H9 (cell line): ENCODE measurements around the gene AKT3. TPM values are rescaled to one million over a fixed set of nuclear protein-coding genes. Genes with fewer than 3 reads are reported as not detected.
A peak's percentile ranks its signal among the peaks of the same experiment; 100 is the strongest.

Experiments
- DNase-seq: peaks from one replicate; pipeline ENCODE4 v3.0.0-alpha.2; 2017
- H2AFZ ChIP-seq: one replicate; pipeline ENCODE4 v1.6.1; 2013; ENCODE audit warnings: mild to moderate bottlenecking, low read length, control low read depth, moderate library complexity
- H2AK5ac ChIP-seq: 2 replicates; pipeline ENCODE4 v1.6.1; 2013; ENCODE audit warnings: low read length, control low read depth, mixed read lengths; ENCODE audit not compliant: insufficient read length
- H2BK120ac ChIP-seq: one replicate; pipeline ENCODE4 v1.6.1; 2013; ENCODE audit warnings: low read depth, mild to moderate bottlenecking, low read length, control low read depth, inconsistent platforms; ENCODE audit not compliant: poor library complexity, severe bottlenecking
- H2BK12ac ChIP-seq: 2 replicates; pipeline ENCODE4 v1.6.1; 2013; ENCODE audit warnings: low read length, control low read depth, mixed read lengths, low read depth; ENCODE audit not compliant: insufficient read length
- H2BK15ac ChIP-seq: 2 replicates; pipeline ENCODE4 v1.6.1; 2013; ENCODE audit warnings: low read depth, low read length, control low read depth
- H2BK20ac ChIP-seq: one replicate; pipeline ENCODE4 v1.6.1; 2013; ENCODE audit warnings: low read depth, mild to moderate bottlenecking, low read length, control low read depth, inconsistent platforms; ENCODE audit not compliant: poor library complexity, severe bottlenecking
- H2BK5ac ChIP-seq: 2 replicates; pipeline ENCODE4 v1.6.1; 2013; ENCODE audit warnings: low read length, control low read depth, mixed read lengths; ENCODE audit not compliant: insufficient read length
- H3K14ac ChIP-seq: 2 replicates; pipeline ENCODE4 v1.6.1; 2013; ENCODE audit warnings: low read length, control low read depth; ENCODE audit not compliant: insufficient read depth
- H3K18ac ChIP-seq: 2 replicates; pipeline ENCODE4 v1.6.1; 2013; ENCODE audit warnings: low read depth, mild to moderate bottlenecking, mixed read lengths, low read length, control low read depth; ENCODE audit not compliant: insufficient read length
- H3K23ac ChIP-seq: 2 replicates; pipeline ENCODE4 v1.6.1; 2013; ENCODE audit warnings: low read length, control low read depth, mixed read lengths, low read depth; ENCODE audit not compliant: insufficient read length
- H3K23me2 ChIP-seq: 2 replicates; pipeline ENCODE4 v1.6.1; 2013; ENCODE audit warnings: low read depth, mild to moderate bottlenecking, mixed read lengths, low read length, control low read depth; ENCODE audit not compliant: insufficient read length, poor library complexity, severe bottlenecking
- H3K27ac ChIP-seq: 2 replicates; pipeline ENCODE4 v1.5.1; 2013; ENCODE audit warnings: low read length, control low read depth, mixed read lengths, low read depth; ENCODE audit not compliant: insufficient read length
- H3K27me3 ChIP-seq: 2 replicates; pipeline ENCODE4 v1.6.1; 2013; ENCODE audit warnings: low read length, control low read depth, inconsistent platforms; ENCODE audit not compliant: insufficient read depth
- H3K4ac ChIP-seq: 2 replicates; pipeline ENCODE4 v1.6.1; 2013; ENCODE audit warnings: low read depth, mild to moderate bottlenecking, control low read depth, inconsistent platforms, low read length, moderate library complexity
- H3K4me1 ChIP-seq: 2 replicates; pipeline ENCODE4 v1.6.1; 2013; ENCODE audit warnings: low read length, control low read depth, inconsistent platforms; ENCODE audit not compliant: insufficient read depth
- H3K4me2 ChIP-seq: 2 replicates; pipeline ENCODE4 v1.6.1; 2013; ENCODE audit warnings: low read length, control low read depth, mixed read lengths; ENCODE audit not compliant: insufficient read length, insufficient read depth
- H3K56ac ChIP-seq: 2 replicates; pipeline ENCODE4 v1.6.1; 2013; ENCODE audit warnings: low read depth, mild to moderate bottlenecking, mixed read lengths, low read length, control low read depth; ENCODE audit not compliant: insufficient read length
- H3K79me1 ChIP-seq: 2 replicates; pipeline ENCODE4 v1.6.1; 2013; ENCODE audit warnings: low read depth, mild to moderate bottlenecking, moderate library complexity, low read length, control low read depth, inconsistent platforms; ENCODE audit not compliant: insufficient read depth, poor library complexity, severe bottlenecking
- H3K79me2 ChIP-seq: 2 replicates; pipeline ENCODE4 v1.6.1; 2013; ENCODE audit warnings: low read length, control low read depth, inconsistent platforms; ENCODE audit not compliant: insufficient read depth
- H3K9ac ChIP-seq: 2 replicates; pipeline ENCODE4 v1.6.1; 2013; ENCODE audit warnings: low read length, control low read depth, mixed read lengths; ENCODE audit not compliant: insufficient read length; ENCODE audit errors: extremely low read depth
- H3K9me3 ChIP-seq: one replicate; pipeline ENCODE4 v1.6.1; 2013; ENCODE audit warnings: low read depth, low read length, inconsistent platforms; ENCODE audit not compliant: control insufficient read depth
- H3T11ph ChIP-seq: one replicate; pipeline ENCODE4 v1.6.1; 2013; ENCODE audit warnings: mild to moderate bottlenecking, low read length, control low read depth, inconsistent platforms
- H4K20me1 ChIP-seq: one replicate; pipeline ENCODE4 v1.6.1; 2013; ENCODE audit not compliant: control insufficient read depth, insufficient read length, insufficient read depth
- H4K5ac ChIP-seq: 2 replicates; pipeline ENCODE4 v1.6.1; 2013; ENCODE audit warnings: low read depth, mild to moderate bottlenecking, mixed read lengths, low read length, control low read depth; ENCODE audit not compliant: insufficient read length
- H4K8ac ChIP-seq: replicated peaks from 2 replicates; pipeline ENCODE4 v1.6.1; 2013; ENCODE audit warnings: low read length, control low read depth, mixed read lengths, low read depth; ENCODE audit not compliant: insufficient read length
- H4K91ac ChIP-seq: 2 replicates; pipeline ENCODE4 v1.6.1; 2013; ENCODE audit warnings: low read depth, mild to moderate bottlenecking, moderate library complexity, mixed read lengths, low read length, control low read depth; ENCODE audit not compliant: insufficient read length
- H3K27ac Mint-ChIP-seq, 3 experiments: 2 replicates in 2 of 3; 3 replicates in 1 of 3; pipeline ENCODE4 v1.8.0; 2020 to 2021; ENCODE audit warnings: mixed read lengths in 3 of 3, mild to moderate bottlenecking in 1 of 3, moderate library complexity in 1 of 3
- H3K27me3 Mint-ChIP-seq: 2 replicates; pipeline ENCODE4 v1.8.0; 2021; ENCODE audit warnings: low read depth, mild to moderate bottlenecking, moderate library complexity, mixed read lengths
- H3K36me3 Mint-ChIP-seq, 3 experiments: 2 replicates in 2 of 3; 3 replicates in 1 of 3; pipeline ENCODE4 v1.8.0; 2020 to 2021; ENCODE audit warnings: low read depth in 3 of 3, mixed read lengths in 3 of 3; ENCODE audit not compliant: insufficient read depth in 1 of 3
- H3K4me1 Mint-ChIP-seq, 2 experiments: 2 replicates each; pipeline ENCODE4 v1.8.0; 2020; ENCODE audit warnings: mixed read lengths in 2 of 2
- H3K4me3 Mint-ChIP-seq, 2 experiments: 2 replicates in 1 of 2; 3 replicates in 1 of 2; pipeline ENCODE4 v1.8.0; 2020 to 2021; ENCODE audit warnings: mild to moderate bottlenecking in 2 of 2, mixed read lengths in 2 of 2, moderate library complexity in 1 of 2
- H3K9me3 Mint-ChIP-seq, 2 experiments: 2 replicates in 1 of 2; 3 replicates in 1 of 2; pipeline ENCODE4 v1.8.0; 2020; ENCODE audit warnings: mild to moderate bottlenecking in 2 of 2, mixed read lengths in 2 of 2, moderate library complexity in 1 of 2
- CTCF ChIP-seq: fragments of 200-600 bp; sonication (generic); conservative IDR thresholded peaks from 3 replicates; pipeline ENCODE4 v1.8.0; 2021; ENCODE audit warnings: antibody characterized with exemption, mild to moderate bottlenecking
- WGBS: extraction: QIAGEN DNeasy Blood & Tissue Kit; methylation state at CpG from one replicate; pipeline ENCODE4 v1.1.7; 2013; ENCODE audit warnings: missing lambda C conversion rate, low lambda C conversion rate, mixed read lengths; ENCODE audit not compliant: insufficient read length; ENCODE audit errors: extremely low coverage; 5-methylcytosine and 5-hydroxymethylcytosine counted together
- total RNA-seq: library from RNA; stranded (reverse); gene quantifications from 2 replicates; pipeline ENCODE4 v1.2.1, GENCODE V29; 2021

Gene AKT3
- total RNA-seq, 1 experiment from 2014 or later, result 27.8 TPM

- no peak overlapping the region for H2BK15ac ChIP-seq
- H3K79me1 ChIP-seq, result no peaks in the 10 kb centered on the region
- H3K23me2 ChIP-seq, result no peaks in the 10 kb centered on the region
- no peak overlapping the region for H3K4ac ChIP-seq
- H2BK20ac ChIP-seq, result no peak overlapping the region
- H3K27me3 ChIP-seq, result no peaks in the 10 kb centered on the region
- no peak overlapping the region for H3K9ac ChIP-seq
- no peak for TF ChIP-seq CTCF
- no peak overlapping the region for H3K14ac ChIP-seq
- no peaks in the 10 kb centered on the region for H3K9me3 Mint-ChIP-seq
- DNase-seq, result no peak
- no peaks in the 10 kb centered on the region for H3K9me3 ChIP-seq
- H3K27ac Mint-ChIP-seq, result peak overlapping the region in 1 of 3 experiments; percentile 90; a peak in 1 of 7 replicates
- H3K4me1 ChIP-seq, result peaks cover 7% of the 10 kb centered on the region; the same call in 1 of the 2 replicates
- no peak overlapping the region for H3K4me2 ChIP-seq
- no peak overlapping the region for H3K4me3 Mint-ChIP-seq
- H3K4me1 Mint-ChIP-seq, result peaks cover 38 to 40% of the 10 kb centered on the region in 2 experiments
- H4K91ac ChIP-seq, result no peak overlapping the region
- no peak overlapping the region for H2BK120ac ChIP-seq
- no peak overlapping the region for H2AFZ ChIP-seq
- peaks cover 0 to 7% (median 5%) of the 10 kb centered on the region in 3 experiments; a peak in 4 of 7 replicates for H3K36me3 Mint-ChIP-seq
- no peak overlapping the region for H4K5ac ChIP-seq
- no peaks in the 10 kb centered on the region for H4K20me1 ChIP-seq
- no CpG with 5 or more reads among the region's 10 CpGs for WGBS
- H3K27me3 Mint-ChIP-seq, result no peaks in the 10 kb centered on the region
- H2BK5ac ChIP-seq, result no peak overlapping the region
- H3K56ac ChIP-seq, result no peak overlapping the region
- H2BK12ac ChIP-seq, result no peak overlapping the region
- no peak overlapping the region for H4K8ac ChIP-seq
- no peak overlapping the region for H3K18ac ChIP-seq
- no peak overlapping the region for H3K23ac ChIP-seq
- H3K79me2 ChIP-seq, result no peaks in the 10 kb centered on the region
- no peak overlapping the region for H3K27ac ChIP-seq
- H3T11ph ChIP-seq, result no peak overlapping the region
- no peak overlapping the region for H2AK5ac ChIP-seq
These were observed 351.9 kb downstream of the AKT3 start for GRCh38 chr1:243497939-243498681.
